ENCODE measurements around the gene TET1. TPM values are rescaled to one million over a fixed set of nuclear protein-coding genes. Genes with fewer than 3 reads are reported as not detected.

Gene TET1
- total and polyA plus RNA-seq, 2 of the 13 experiments (the other 11 are each of a cell fraction or from before 2014, with no cell fraction given), result 6.9 to 7.3 TPM

DNA sequence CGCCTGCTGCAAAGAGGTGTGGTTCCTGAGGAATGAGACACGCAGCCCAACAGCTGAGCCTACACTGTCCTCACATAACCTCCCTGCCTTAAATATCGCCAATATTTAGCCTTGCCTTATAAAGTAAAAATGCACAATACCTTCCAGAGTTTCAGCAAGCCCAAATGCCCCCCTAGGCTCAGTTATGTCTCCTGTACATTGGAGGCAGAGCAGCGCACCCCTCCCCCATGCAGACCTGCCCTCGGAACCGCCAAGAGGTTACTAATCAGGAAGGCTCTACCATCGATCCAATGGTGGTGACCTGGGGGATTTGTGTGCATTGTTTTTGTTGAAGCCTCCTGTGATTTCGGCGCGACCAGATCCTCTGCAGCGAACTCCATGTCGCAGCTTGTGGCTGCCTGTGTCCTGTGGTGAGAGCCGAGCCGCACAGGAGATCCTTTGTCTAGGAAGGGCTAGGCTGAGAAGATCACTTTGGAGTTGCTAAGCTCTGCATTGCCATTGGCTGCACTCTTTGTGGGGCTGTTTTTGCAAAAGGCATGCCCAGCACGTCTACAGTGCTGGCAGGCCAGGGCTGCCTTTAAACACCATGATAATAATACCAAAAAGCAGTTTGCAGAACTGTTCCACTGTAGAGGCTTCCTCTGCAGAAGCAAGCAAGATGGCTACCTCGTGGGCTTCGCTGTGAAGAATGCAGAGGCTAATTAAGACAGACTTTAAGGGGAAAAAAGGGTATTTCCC is 40.1 kb downstream of the TET1 start (continued):
- TF ChIP-seq, protein P1, sequence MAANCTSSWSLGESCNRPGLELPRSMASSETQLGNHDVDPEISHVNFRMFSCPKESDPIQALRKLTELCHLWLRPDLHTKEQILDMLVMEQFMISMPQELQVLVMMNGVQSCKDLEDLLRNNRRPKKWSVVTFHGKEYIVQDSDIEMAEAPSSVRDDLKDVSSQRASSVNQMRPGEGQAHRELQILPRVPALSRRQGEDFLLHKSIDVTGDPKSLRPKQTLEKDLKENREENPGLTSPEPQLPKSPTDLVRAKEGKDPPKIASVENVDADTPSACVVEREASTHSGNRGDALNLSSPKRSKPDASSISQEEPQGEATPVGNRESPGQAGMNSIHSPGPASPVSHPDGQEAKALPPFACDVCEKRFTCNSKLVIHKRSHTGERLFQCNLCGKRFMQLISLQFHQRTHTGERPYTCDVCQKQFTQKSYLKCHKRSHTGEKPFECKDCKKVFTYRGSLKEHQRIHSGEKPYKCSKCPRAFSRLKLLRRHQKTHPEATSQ (CRISPR knock-in tag; IDR thresholded peaks at IDR 0.05; ENCODE audit: borderline replicate concordance), result no peak; the same call in 1 of the 2 replicates
- TF ChIP-seq ZNF747 (CRISPR knock-in tag; IDR thresholded peaks at IDR 0.05; ENCODE audit: borderline replicate concordance) (0 out of 2 replicates have a peak, but pooled peaks have one; percentile 49), ZNF547 (CRISPR knock-in tag; IDR thresholded peaks at IDR 0.05) (peak; percentile 68; the same call in 1 of the 2 replicates), IRX3 (CRISPR knock-in tag; IDR thresholded peaks at IDR 0.05; ENCODE audit: borderline replicate concordance, low read depth) (no peak), PHF8 (CRISPR knock-in tag; IDR thresholded peaks at IDR 0.05) (peak; percentile 40; the same call in 1 of the 2 replicates), BRCA1 (CRISPR knock-in tag; IDR thresholded peaks at IDR 0.05) (peak; percentile 75; the same call in 1 of the 2 replicates), AHR (CRISPR knock-in tag; IDR thresholded peaks at IDR 0.05) (no peak; the same call in 1 of the 2 replicates), TMF1 (CRISPR knock-in tag; IDR thresholded peaks at IDR 0.05; ENCODE audit: low read depth) (no peak), SMC3 (IDR thresholded peaks at IDR 0.05; ENCODE audit: low read length) (no peak; the same call in 1 of the 2 replicates), PREB (CRISPR knock-in tag; IDR thresholded peaks at IDR 0.05) (no peak), GATAD1 (CRISPR knock-in tag; IDR thresholded peaks at IDR 0.05) (peak; percentile 54), NFRKB (IDR thresholded peaks at IDR 0.05) (no peak), TOE1 (CRISPR knock-in tag; IDR thresholded peaks at IDR 0.05) (no peak), CREB1 (IDR thresholded peaks at IDR 0.05) (no peak), CREB1 (CRISPR knock-in tag; IDR thresholded peaks at IDR 0.05) (peak; percentile 80), ZFP36 (IDR thresholded peaks at IDR 0.05; ENCODE audit: borderline replicate concordance, low read depth, low read length, partially characterized antibody) (no peak), MAF1 (CRISPR knock-in tag; IDR thresholded peaks at IDR 0.05; ENCODE audit: borderline replicate concordance) (no peak), SETDB1 (CRISPR knock-in tag; IDR thresholded peaks at IDR 0.05; ENCODE audit: borderline replicate concordance) (no peak), ZNF563 (CRISPR knock-in tag; IDR thresholded peaks at IDR 0.05) (0 out of 2 replicates have a peak, but pooled peaks have one; percentile 43)
- TF ChIP-seq, protein P2, sequence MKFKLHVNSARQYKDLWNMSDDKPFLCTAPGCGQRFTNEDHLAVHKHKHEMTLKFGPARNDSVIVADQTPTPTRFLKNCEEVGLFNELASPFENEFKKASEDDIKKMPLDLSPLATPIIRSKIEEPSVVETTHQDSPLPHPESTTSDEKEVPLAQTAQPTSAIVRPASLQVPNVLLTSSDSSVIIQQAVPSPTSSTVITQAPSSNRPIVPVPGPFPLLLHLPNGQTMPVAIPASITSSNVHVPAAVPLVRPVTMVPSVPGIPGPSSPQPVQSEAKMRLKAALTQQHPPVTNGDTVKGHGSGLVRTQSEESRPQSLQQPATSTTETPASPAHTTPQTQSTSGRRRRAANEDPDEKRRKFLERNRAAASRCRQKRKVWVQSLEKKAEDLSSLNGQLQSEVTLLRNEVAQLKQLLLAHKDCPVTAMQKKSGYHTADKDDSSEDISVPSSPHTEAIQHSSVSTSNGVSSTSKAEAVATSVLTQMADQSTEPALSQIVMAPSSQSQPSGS (CRISPR knock-in tag; IDR thresholded peaks at IDR 0.05), result peak; percentile 67; the same call in 1 of the 2 replicates
- TF ChIP-seq, protein P3, sequence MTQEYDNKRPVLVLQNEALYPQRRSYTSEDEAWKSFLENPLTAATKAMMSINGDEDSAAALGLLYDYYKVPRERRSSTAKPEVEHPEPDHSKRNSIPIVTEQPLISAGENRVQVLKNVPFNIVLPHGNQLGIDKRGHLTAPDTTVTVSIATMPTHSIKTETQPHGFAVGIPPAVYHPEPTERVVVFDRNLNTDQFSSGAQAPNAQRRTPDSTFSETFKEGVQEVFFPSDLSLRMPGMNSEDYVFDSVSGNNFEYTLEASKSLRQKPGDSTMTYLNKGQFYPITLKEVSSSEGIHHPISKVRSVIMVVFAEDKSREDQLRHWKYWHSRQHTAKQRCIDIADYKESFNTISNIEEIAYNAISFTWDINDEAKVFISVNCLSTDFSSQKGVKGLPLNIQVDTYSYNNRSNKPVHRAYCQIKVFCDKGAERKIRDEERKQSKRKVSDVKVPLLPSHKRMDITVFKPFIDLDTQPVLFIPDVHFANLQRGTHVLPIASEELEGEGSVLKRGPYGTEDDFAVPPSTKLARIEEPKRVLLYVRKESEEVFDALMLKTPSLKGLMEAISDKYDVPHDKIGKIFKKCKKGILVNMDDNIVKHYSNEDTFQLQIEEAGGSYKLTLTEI (CRISPR knock-in tag; conservative IDR thresholded peaks at IDR 0.05), result no peak
- TF ChIP-seq, protein P4, sequence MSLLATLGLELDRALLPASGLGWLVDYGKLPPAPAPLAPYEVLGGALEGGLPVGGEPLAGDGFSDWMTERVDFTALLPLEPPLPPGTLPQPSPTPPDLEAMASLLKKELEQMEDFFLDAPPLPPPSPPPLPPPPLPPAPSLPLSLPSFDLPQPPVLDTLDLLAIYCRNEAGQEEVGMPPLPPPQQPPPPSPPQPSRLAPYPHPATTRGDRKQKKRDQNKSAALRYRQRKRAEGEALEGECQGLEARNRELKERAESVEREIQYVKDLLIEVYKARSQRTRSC (CRISPR knock-in tag; IDR thresholded peaks at IDR 0.05; ENCODE audit: low read depth), result no peak

Data from HepG2 (cell line).